Adrenal gland (tissue), 12 donors: ENCODE data around the gene STXBP4. TPM values are rescaled to one million over a fixed set of nuclear protein-coding genes. Genes with fewer than 3 reads are reported as not detected.

Experiments used
- DNase-seq, 7 donors: peaks; one replicate each; pipeline ENCODE4 v3.0.0-alpha.2; 2019 to 2020
- H3K27ac ChIP-seq, 5 donors: fragments of 200-600 bp; sonication (generic) in 4 of 5; 1 replicate in 3 of 5; 2 replicates in 2 of 5; pipeline versions ENCODE4 v1.5.1 to v1.8.0; 2016 to 2020; ENCODE audit warnings: mild to moderate bottlenecking in 1 of 5
- H3K27me3 ChIP-seq: fragments of 200-600 bp; 2 replicates; pipeline ENCODE4 v1.8.0; 2021
- H3K36me3 ChIP-seq, 2 donors: fragments of 200-600 bp; replicated peaks in 1 of 2; 1 replicate in 1 of 2; 2 replicates in 1 of 2; pipeline versions ENCODE4 v1.5.1 to v1.8.0; 2018 to 2022
- H3K4me1 ChIP-seq, 2 donors: fragments of 200-600 bp; replicated peaks in 1 of 2; 1 replicate in 1 of 2; 2 replicates in 1 of 2; pipeline versions ENCODE4 v1.5.1 to v1.8.0; 2018 to 2021
- H3K4me3 ChIP-seq, 4 donors: fragments of 200-600 bp; sonication (generic) in 3 of 4; one replicate each; pipeline ENCODE4 v1.5.1; 2016 to 2018
- H3K9me3 ChIP-seq, 3 donors: fragments of 200-600 bp; sonication (generic) in 1 of 3; replicated peaks in 1 of 3; 1 replicate in 2 of 3; 2 replicates in 1 of 3; pipeline versions ENCODE4 v1.5.1 to v1.8.0; 2016 to 2021
- CTCF ChIP-seq, 6 experiments: fragments of 450-650 bp in 4 of 6; fragments of 200-600 bp in 2 of 6; sonication (generic) in 1 of 6; IDR thresholded peaks; 1 replicate in 5 of 6; 2 replicates in 1 of 6; pipeline versions ENCODE4 v1.5.1 to v1.8.0; 2016 to 2021; ENCODE audit warnings: antibody characterized with exemption in 6 of 6, mild to moderate bottlenecking in 2 of 6, moderate library complexity in 1 of 6
- POLR2A ChIP-seq, 2 donors: fragments of 450-650 bp; IDR thresholded peaks; one replicate each; pipeline ENCODE4 v1.6.1; 2017; ENCODE audit warnings: antibody characterized with exemption in 2 of 2, mild to moderate bottlenecking in 2 of 2, moderate library complexity in 1 of 2
- WGBS, 4 donors: extraction: QIAGEN DNeasy Blood & Tissue Kit in 2 of 4; methylation state at CpG; one replicate each; pipeline versions ENCODE4 v1.1.5 to v1.1.7; 2013 to 2017; 5-methylcytosine and 5-hydroxymethylcytosine counted together
- intact Hi-C, 2 donors: fragments of 100-400 bp; cut with DNase I; formaldehyde crosslinking; loops; one replicate each; pipeline versions ENCODE4 v1.14.1 to v1.15.0; 2022 to 2023
- polyA plus RNA-seq, 3 donors: library from polyadenylated mRNA; stranded (reverse); fragments of 200-250 nt in 2 of 3; fragments of 350-450 nt in 1 of 3; fragmentation: Illumina TruSeq in 1 of 3; extraction: RNeasy Lipid Tissue Mini Kit (QIAGEN cat#74804) in 1 of 3; gene quantifications; one replicate each; pipeline ENCODE4 v1.2.3, GENCODE V29; 2013 to 2014
- small RNA-seq, 2 donors: library from RNA; depleted of rRNA; stranded (forward); fragments of <200 nt; gene quantifications; one replicate each; pipeline ENCODE3, GENCODE V24; 2016
- total RNA-seq, 9 donors: library from RNA; depleted of rRNA in 4 of 9; stranded (reverse); fragments of >200 nt in 4 of 9; fragments of 120-200 nt in 1 of 9; fragmentation: NEBNext Ultra II Directional in 1 of 9; extraction: Animal tissue kit (Norgen Biotek cat#: 25700) in 1 of 9; gene quantifications; one replicate each; pipeline versions ENCODE4 v1.1.0 to v1.2.4, GENCODE V29; 2013 to 2023
- donor health status: healthy with polysubstance abuse.
- donor health status: Bipolar disorder and iron deficiency.
- donor health status: DM: yes; HTN: yes; CAD: no.
- donor health status: DM: no; HTN: no; CAD: no.
- donor health status: DM: no; HTN: no; CAD: no.
- donor health status: DM: yes; HTN: yes; CAD: no.

STXBP4 gene
- total and polyA plus RNA-seq, 12 donors: 0.81 to 50.7 (median 11.6) TPM

GRCh38 chr17:55219934-55220333, 251.4 kb downstream of the STXBP4 start:
- H3K4me3 ChIP-seq: no peak overlapping the region
- no peaks in the 10 kb centered on the region for H3K9me3 ChIP-seq
- no peak for DNase-seq
- 45 to 70% (median 58%) methylated on average over 3 of the region's 3 CpGs for WGBS, 4 donors
- no peaks in the 10 kb centered on the region for H3K27me3 ChIP-seq
- no peaks in the 10 kb centered on the region for H3K36me3 ChIP-seq
- H3K27ac ChIP-seq: no peak overlapping the region
- H3K4me1 ChIP-seq: no peaks in the 10 kb centered on the region
- intact Hi-C loops: no loop called here
- TF ChIP-seq POLR2A (IDR thresholded peaks at IDR 0.05) (no peak), CTCF (IDR thresholded peaks at IDR 0.05) (no peak)

Small RNAs within 50 kb of the gene (small RNA-seq; reads per million reads assigned to genes)
- 0 reads per million in 2 donors for gene AC007485.1

Other genes with a start within 250 kb of the STXBP4 start
- gene TOM1L1, start 67.9 kb upstream of the STXBP4 start, total RNA-seq: 10 to 100 TPM; 27.0 to 44.0 (median 32.7) TPM
- 10 to 100 TPM in 1 of 3 donors, 1 to 10 TPM in 2; 8.1 to 34.8 (median 9.3) TPM for gene TOM1L1, start 67.9 kb upstream of the STXBP4 start, polyA plus RNA-seq
- gene COX11, start 111 bp upstream of the STXBP4 start, total RNA-seq: 10 to 100 TPM; 37.5 to 63.5 (median 53.2) TPM
- gene COX11, start 111 bp upstream of the STXBP4 start, polyA plus RNA-seq: 10 to 100 TPM; 16.8 to 32.8 (median 26.9) TPM